Mesenchymal stem cell (in vitro differentiated cells and primary cell): ENCODE measurements around the gene C1orf198.

Source experiments
- DNase-seq: peaks from one replicate; pipeline ENCODE4 v3.0.0-alpha.2; 2013
- H2AFZ ChIP-seq: one replicate; pipeline ENCODE4 v1.6.1; 2013; ENCODE audit warnings: low read depth, mild to moderate bottlenecking, control low read depth, inconsistent platforms, low read length, moderate library complexity
- H2AK5ac ChIP-seq: 2 replicates; pipeline ENCODE4 v1.6.1; 2013; ENCODE audit warnings: low read length, moderate library complexity, mild to moderate bottlenecking, inconsistent platforms; ENCODE audit not compliant: severe bottlenecking
- H2BK120ac ChIP-seq: one replicate; pipeline ENCODE4 v1.6.1; 2013; ENCODE audit warnings: low read depth, mild to moderate bottlenecking, inconsistent platforms, low read length, moderate library complexity
- H2BK12ac ChIP-seq, 2 experiments: one replicate each; pipeline ENCODE4 v1.6.1; 2013; ENCODE audit warnings: inconsistent platforms in 2 of 2, low read length in 2 of 2, mild to moderate bottlenecking in 2 of 2, moderate library complexity in 2 of 2, control low read depth in 1 of 2
- H2BK15ac ChIP-seq: one replicate; pipeline ENCODE4 v1.6.1; 2013; ENCODE audit warnings: mild to moderate bottlenecking, low read depth, inconsistent platforms; ENCODE audit not compliant: poor library complexity, severe bottlenecking
- H2BK5ac ChIP-seq: 2 replicates; pipeline ENCODE4 v1.6.1; 2013; ENCODE audit warnings: low read depth, mild to moderate bottlenecking, low read length, control low read depth, inconsistent platforms; ENCODE audit not compliant: poor library complexity, severe bottlenecking
- H3K14ac ChIP-seq, 2 experiments: one replicate each; pipeline ENCODE4 v1.6.1; 2013; ENCODE audit warnings: inconsistent platforms in 2 of 2, low read length in 2 of 2, control low read depth in 1 of 2, mild to moderate bottlenecking in 1 of 2, moderate library complexity in 1 of 2
- H3K18ac ChIP-seq, 2 experiments: one replicate each; pipeline ENCODE4 v1.6.1; 2013; ENCODE audit warnings: inconsistent platforms in 2 of 2, low read length in 2 of 2, control low read depth in 1 of 2, low read depth in 1 of 2, mild to moderate bottlenecking in 1 of 2
- H3K23ac ChIP-seq, 2 experiments: one replicate each; pipeline ENCODE4 v1.6.1; 2013; ENCODE audit warnings: inconsistent platforms in 2 of 2, low read length in 2 of 2, mild to moderate bottlenecking in 2 of 2, moderate library complexity in 2 of 2, control low read depth in 1 of 2
- H3K27ac ChIP-seq: 2 replicates; pipeline ENCODE4 v1.5.1; 2013; ENCODE audit warnings: mild to moderate bottlenecking, moderate library complexity, low read length, control low read depth, inconsistent platforms; ENCODE audit not compliant: poor library complexity, severe bottlenecking
- H3K27me3 ChIP-seq, 2 experiments: 2 replicates each; pipeline versions ENCODE4 v1.6.1 to v1.7.0; 2013; ENCODE audit warnings: low read length in 2 of 2, mild to moderate bottlenecking in 2 of 2, moderate library complexity in 2 of 2, control low read depth in 1 of 2, inconsistent platforms in 1 of 2; ENCODE audit not compliant: control insufficient read depth in 1 of 2, insufficient read depth in 1 of 2
- H3K36me3 ChIP-seq, 2 experiments: 2 replicates each; pipeline versions ENCODE4 v1.6.1 to v1.7.0; 2013; ENCODE audit warnings: low read length in 2 of 2, control low read depth in 1 of 2, inconsistent platforms in 1 of 2, low read depth in 1 of 2, mild to moderate bottlenecking in 1 of 2; ENCODE audit not compliant: insufficient read depth in 2 of 2, control insufficient read depth in 1 of 2
- H3K4ac ChIP-seq, 2 experiments: one replicate each; pipeline ENCODE4 v1.6.1; 2013; ENCODE audit warnings: inconsistent platforms in 2 of 2, low read length in 2 of 2, mild to moderate bottlenecking in 2 of 2, moderate library complexity in 2 of 2, control low read depth in 1 of 2, low read depth in 1 of 2
- H3K4me1 ChIP-seq: 2 replicates; pipeline ENCODE4 v1.6.1; 2013; ENCODE audit warnings: low read depth, low read length, control low read depth; ENCODE audit not compliant: control insufficient read depth, insufficient read depth
- H3K4me2 ChIP-seq: 2 replicates; pipeline ENCODE4 v1.6.1; 2013; ENCODE audit warnings: low read length, mild to moderate bottlenecking, inconsistent platforms; ENCODE audit not compliant: poor library complexity, severe bottlenecking
- H3K4me3 ChIP-seq, 2 experiments: 2 replicates each; pipeline versions ENCODE4 v1.5.1 to v1.7.0; 2013; ENCODE audit warnings: low read length in 2 of 2, mild to moderate bottlenecking in 2 of 2, control low read depth in 1 of 2, low read depth in 1 of 2; ENCODE audit not compliant: insufficient read depth in 1 of 2
- H3K79me1 ChIP-seq: replicated peaks from 2 replicates; pipeline ENCODE4 v1.6.1; 2013; ENCODE audit warnings: mild to moderate bottlenecking, control low read depth, low read length, inconsistent platforms; ENCODE audit not compliant: poor library complexity, severe bottlenecking
- H3K9ac ChIP-seq: 2 replicates; pipeline ENCODE4 v1.7.0; 2013; ENCODE audit warnings: mild to moderate bottlenecking, low read length, moderate library complexity
- H3K9me3 ChIP-seq: 2 replicates; pipeline ENCODE4 v1.7.0; 2013; ENCODE audit warnings: mild to moderate bottlenecking, low read length; ENCODE audit not compliant: control insufficient read depth
- H4K8ac ChIP-seq: one replicate; pipeline ENCODE4 v1.6.1; 2013; ENCODE audit warnings: inconsistent platforms, mild to moderate bottlenecking, low read length, moderate library complexity
- H4K91ac ChIP-seq: one replicate; pipeline ENCODE4 v1.6.1; 2013; ENCODE audit warnings: mild to moderate bottlenecking, low read length, inconsistent platforms
- WGBS: methylation state at CpG from one replicate; pipeline ENCODE4 v1.1.7; 2013; ENCODE audit warnings: mixed read lengths; 5-methylcytosine and 5-hydroxymethylcytosine counted together

C1orf198 gene

DNA sequence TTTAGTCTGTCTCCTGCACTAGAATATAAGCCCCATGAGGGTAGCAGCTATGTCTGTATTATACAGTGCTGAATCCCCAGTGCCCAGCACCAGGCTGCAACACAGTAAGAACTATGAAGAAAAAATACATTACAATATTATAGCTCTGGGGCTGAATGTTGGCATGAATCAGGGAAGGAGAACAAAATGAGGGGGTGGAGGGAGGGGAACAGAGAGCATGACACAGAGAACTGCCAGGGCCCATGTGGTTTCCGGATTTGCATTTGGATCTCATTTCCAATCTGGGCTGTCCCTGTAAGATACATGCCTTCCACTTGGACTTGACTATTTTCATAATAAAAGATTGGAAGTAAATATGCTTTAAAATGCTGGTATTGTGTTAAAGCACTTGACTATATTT is 35.8 kb downstream of the C1orf198 start:
- Histone ChIP-seq H4K91ac (no peak overlapping the region), H3K36me3 (peaks cover 6 to 16% of the 10 kb centered on the region in 2 experiments), H2BK12ac (no peak overlapping the region), H2AK5ac (no peak overlapping the region), H2AFZ (no peak overlapping the region), H3K4me3 (no peak overlapping the region), H3K4me1 (peaks cover 3% of the 10 kb centered on the region), H3K27ac (no peak overlapping the region), H3K14ac (no peak overlapping the region), H3K23ac (no peak overlapping the region), H3K79me1 (peaks cover 18% of the 10 kb centered on the region), H3K4ac (no peak overlapping the region), H3K18ac (no peak overlapping the region), H4K8ac (no peak overlapping the region), H3K9ac (no peak overlapping the region), H3K9me3 (no peaks in the 10 kb centered on the region), H3K27me3 (no peaks in the 10 kb centered on the region), H2BK120ac (no peak overlapping the region), H3K4me2 (no peak overlapping the region), H2BK5ac (no peak overlapping the region), H2BK15ac (no peak overlapping the region)
- no peak for DNase-seq
- no CpG with 5 or more reads among the region's 1 CpG for WGBS

DNA sequence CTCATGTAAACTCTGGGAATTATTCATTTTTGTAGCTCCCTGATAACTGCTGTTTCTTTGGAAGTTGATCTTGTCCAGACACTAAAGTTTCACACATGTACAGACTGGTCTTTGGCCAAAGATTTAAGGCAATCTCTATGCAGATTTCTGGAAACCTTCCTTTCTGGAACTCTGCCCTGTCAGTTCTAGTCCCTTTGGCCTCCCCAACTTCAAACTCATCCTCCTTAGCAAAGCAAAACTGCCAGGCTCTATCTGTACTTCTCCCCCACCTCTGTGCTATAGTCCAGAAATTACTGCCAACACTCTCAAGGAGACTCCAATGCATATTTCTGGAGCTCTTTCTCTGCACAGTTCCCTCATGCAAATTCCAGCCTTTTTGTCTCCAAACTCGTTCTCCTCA is 36.5 kb downstream of the C1orf198 start:
- no peak overlapping the region for H2BK5ac ChIP-seq
- no peak overlapping the region for H3K4me3 ChIP-seq
- peaks cover 16% of the 10 kb centered on the region for H3K79me1 ChIP-seq
- no peak overlapping the region for H2BK15ac ChIP-seq
- no peak overlapping the region for H3K18ac ChIP-seq
- DNase-seq = peak; percentile 38
- no peak overlapping the region for H2AFZ ChIP-seq
- peaks cover 5 to 9% of the 10 kb centered on the region in 2 experiments for H3K36me3 ChIP-seq
- WGBS = 66% methylated on average over 1 of the region's 1 CpG
- H3K9me3 ChIP-seq = no peaks in the 10 kb centered on the region
- peaks cover 9% of the 10 kb centered on the region for H3K4me1 ChIP-seq
- H3K27me3 ChIP-seq = no peaks in the 10 kb centered on the region
- H2BK120ac ChIP-seq = no peak overlapping the region
- no peak overlapping the region for H3K4ac ChIP-seq
- no peak overlapping the region for H2BK12ac ChIP-seq
- H4K91ac ChIP-seq = no peak overlapping the region
- H3K14ac ChIP-seq = no peak overlapping the region
- H3K4me2 ChIP-seq = no peak overlapping the region
- H3K27ac ChIP-seq = no peak overlapping the region
- H2AK5ac ChIP-seq = no peak overlapping the region
- H3K9ac ChIP-seq = no peak overlapping the region
- no peak overlapping the region for H3K23ac ChIP-seq
- H4K8ac ChIP-seq = no peak overlapping the region

DNA sequence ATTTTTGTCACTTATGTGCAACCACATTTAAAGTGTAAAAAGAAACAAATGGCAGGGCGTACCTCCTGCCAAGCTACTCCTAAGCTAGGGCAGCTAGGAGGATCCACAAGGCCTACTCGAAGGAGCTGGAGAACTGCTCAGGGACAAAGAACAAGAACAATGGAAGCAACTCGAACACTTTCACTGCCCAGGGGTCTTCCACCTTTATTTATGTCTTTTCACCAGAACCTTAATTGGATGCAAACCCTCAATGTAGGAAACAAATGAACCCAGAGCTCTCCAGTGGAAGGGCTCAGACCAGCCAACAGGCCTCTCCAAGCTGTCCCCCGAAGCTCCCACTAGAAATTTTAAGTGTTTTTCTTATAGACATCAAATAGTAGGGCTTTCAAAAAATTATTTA is 39.9 kb downstream of the C1orf198 start:
- Histone ChIP-seq H2BK5ac (no peak overlapping the region), H3K9ac (no peak overlapping the region), H4K91ac (no peak overlapping the region), H3K18ac (no peak overlapping the region), H3K4me1 (peaks cover 19% of the 10 kb centered on the region), H2AFZ (no peak overlapping the region), H2BK12ac (no peak overlapping the region), H3K4ac (no peak overlapping the region), H3K9me3 (no peaks in the 10 kb centered on the region), H2AK5ac (no peak overlapping the region), H3K4me2 (no peak overlapping the region), H3K4me3 (no peak overlapping the region), H3K14ac (no peak overlapping the region), H2BK15ac (no peak overlapping the region), H4K8ac (no peak overlapping the region), H2BK120ac (no peak overlapping the region), H3K27me3 (no peaks in the 10 kb centered on the region), H3K36me3 (peaks cover 0 to 3% of the 10 kb centered on the region in 2 experiments), H3K23ac (no peak overlapping the region), H3K79me1 (peaks cover 4% of the 10 kb centered on the region), H3K27ac (no peak overlapping the region)
- 92% methylated on average over 3 of the region's 4 CpGs for WGBS
- no peak for DNase-seq

DNA sequence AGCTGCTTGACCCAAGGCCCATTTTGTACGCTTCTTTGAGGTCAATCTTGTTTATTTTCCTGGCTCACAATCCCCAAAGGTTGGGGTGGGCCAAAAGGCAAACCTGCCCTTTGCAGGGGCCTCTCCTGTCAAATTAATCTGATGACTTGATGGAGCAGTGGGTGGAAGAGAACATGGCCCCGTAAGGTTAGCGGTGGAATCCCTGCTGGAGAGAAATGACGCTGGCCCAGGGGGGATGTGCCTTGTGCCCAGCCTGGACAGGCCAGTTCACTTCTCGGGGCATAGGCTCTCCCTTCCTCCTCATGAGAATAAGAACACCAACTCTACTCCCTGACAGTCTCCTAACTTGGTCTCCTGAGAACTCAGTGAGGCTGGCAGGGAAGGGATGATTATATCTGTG is 40.5 kb downstream of the C1orf198 start:
- peaks cover 19% of the 10 kb centered on the region for H3K4me1 ChIP-seq
- no peak overlapping the region for H2AK5ac ChIP-seq
- no peaks in the 10 kb centered on the region for H3K27me3 ChIP-seq
- no peak overlapping the region for H2AFZ ChIP-seq
- H3K9me3 ChIP-seq = no peaks in the 10 kb centered on the region
- H2BK120ac ChIP-seq = no peak overlapping the region
- H3K18ac ChIP-seq = no peak overlapping the region
- H2BK12ac ChIP-seq = peak overlapping the region in 1 of 2 experiments; percentile 18
- H3K23ac ChIP-seq = no peak overlapping the region
- no peak overlapping the region for H3K4me2 ChIP-seq
- peaks cover 2% of the 10 kb centered on the region for H3K79me1 ChIP-seq
- peaks cover 0 to 3% of the 10 kb centered on the region in 2 experiments for H3K36me3 ChIP-seq
- H4K91ac ChIP-seq = no peak overlapping the region
- no peak overlapping the region for H3K27ac ChIP-seq
- no peak overlapping the region for H3K9ac ChIP-seq
- 85% methylated on average over 1 of the region's 5 CpGs for WGBS
- no peak for DNase-seq
- H2BK15ac ChIP-seq = peak overlapping the region; percentile 12
- H3K14ac ChIP-seq = no peak overlapping the region
- H4K8ac ChIP-seq = no peak overlapping the region
- H3K4me3 ChIP-seq = no peak overlapping the region
- no peak overlapping the region for H3K4ac ChIP-seq
- no peak overlapping the region for H2BK5ac ChIP-seq
